SH-SY5Y (cell line): Measurements from ENCODE around the gene LRRFIP1.

Experiments used
- GATA2 ChIP-seq: IDR thresholded peaks from 2 replicates; pipeline ENCODE4 v1.6.1; 2011; ENCODE audit warnings: mild to moderate bottlenecking, low read depth, low read length
- GATA3 ChIP-seq: IDR thresholded peaks from 2 replicates; pipeline ENCODE4 v1.6.1; 2011; ENCODE audit warnings: low read depth, mild to moderate bottlenecking, low read length, moderate library complexity

Gene LRRFIP1

GRCh38 chr2:237743561-237744269 is 116.3 kb downstream of the LRRFIP1 start:
- TF ChIP-seq GATA3 = no peak
- no peak for TF ChIP-seq GATA2

GRCh38 chr2:237744270-237744612 is 116.9 kb downstream of the LRRFIP1 start:
- TF ChIP-seq GATA2 = no peak
- no peak for TF ChIP-seq GATA3

GRCh38 chr2:237744613-237745249 is 117.3 kb downstream of the LRRFIP1 start:
- TF ChIP-seq GATA2 = no peak
- TF ChIP-seq GATA3 = no peak

GRCh38 chr2:237745250-237745613 is 117.8 kb downstream of the LRRFIP1 start:
- TF ChIP-seq GATA3 (no peak), GATA2 (no peak)

GRCh38 chr2:237746302-237747080 is 119.1 kb downstream of the LRRFIP1 start:
- TF ChIP-seq GATA3 (no peak), GATA2 (peak; percentile 88)

GRCh38 chr2:237747189-237747588 is 119.8 kb downstream of the LRRFIP1 start:
- TF ChIP-seq GATA2 = no peak
- TF ChIP-seq GATA3 = no peak

- TF ChIP-seq GATA2 = no peak
These were observed 121.6 kb downstream of the LRRFIP1 start for GRCh38 chr2:237749002-237749401.

GRCh38 chr2:237749961-237750360 is 122.6 kb downstream of the LRRFIP1 start:
- TF ChIP-seq GATA2 (no peak), GATA3 (no peak)

- TF ChIP-seq GATA2 = no peak
- no peak for TF ChIP-seq GATA3
These were observed 125.4 kb downstream of the LRRFIP1 start for GRCh38 chr2:237752761-237753165.

- TF ChIP-seq GATA2 (no peak), GATA3 (no peak)
These were observed 126.8 kb downstream of the LRRFIP1 start for GRCh38 chr2:237754182-237754581.

GRCh38 chr2:237754626-237755248 is 127.3 kb downstream of the LRRFIP1 start:
- no peak for TF ChIP-seq GATA2
- TF ChIP-seq GATA3 = no peak

- TF ChIP-seq GATA3 = no peak
- TF ChIP-seq GATA2 = no peak
These were observed 130.2 kb downstream of the LRRFIP1 start for GRCh38 chr2:237757616-237758015.

GRCh38 chr2:237758185-237758584 is 130.8 kb downstream of the LRRFIP1 start:
- TF ChIP-seq GATA3 (no peak), GATA2 (no peak)

GRCh38 chr2:237759176-237759575 is 131.8 kb downstream of the LRRFIP1 start:
- TF ChIP-seq GATA2 (no peak), GATA3 (no peak)
